Panc1 (cell line): ENCODE data around the gene PSMD6.

Source experiments
- CTCF ChIP-seq: fragments of 450-650 bp; IDR thresholded peaks from 2 replicates; pipeline ENCODE4 v1.5.1; 2017; ENCODE audit warnings: mild to moderate bottlenecking
- POLR2AphosphoS5 ChIP-seq: IDR thresholded peaks from 2 replicates; pipeline ENCODE4 v1.6.1; 2012; ENCODE audit warnings: mild to moderate bottlenecking, low read depth, low read length, moderate library complexity
- SIN3A ChIP-seq: IDR thresholded peaks from 2 replicates; pipeline ENCODE4 v1.6.1; 2012; ENCODE audit warnings: low read depth, mild to moderate bottlenecking, low read length, moderate library complexity, borderline replicate concordance; ENCODE audit not compliant: insufficient read depth

- no peak for TF ChIP-seq POLR2AphosphoS5
- no peak for TF ChIP-seq SIN3A
- TF ChIP-seq CTCF, result no peak
Measured at GRCh38 chr3:64058566-64058965, 35.3 kb upstream of the PSMD6 start.
